ENCODE data around the gene KRTAP1-3.
"Not testable (repeated sequence)": the region's sequence is repeated elsewhere in the genome, so short reads cannot be mapped to it uniquely, and the experiment has no call there.

The KRTAP1-3 gene

GRCh38 chr17:41009301-41009760, 25.3 kb downstream of the KRTAP1-3 start:
- no peak for DNase-seq

- no peak for DNase-seq
These were observed 25.9 kb downstream of the KRTAP1-3 start, which contains the start of gene KRTAP3-1 for GRCh38 chr17:41008811-41009210. KRTAP3-1 (minus strand) TSS chr17:41009128; CDS start chr17:41009074, 54 bp downstream.

GRCh38 chr17:41004397-41004796, 30.3 kb downstream of the KRTAP1-3 start:
- DNase-seq = no peak

GRCh38 chr17:41003926-41004325, 30.7 kb downstream of the KRTAP1-3 start:
- DNase-seq = no peak

- no peak for DNase-seq
These were observed 31.9 kb downstream of the KRTAP1-3 start for GRCh38 chr17:41002814-41003213.

GRCh38 chr17:41001795-41002194, 32.9 kb downstream of the KRTAP1-3 start:
- DNase-seq = no peak

GRCh38 chr17:40999563-40999962, 35.1 kb downstream of the KRTAP1-3 start, which contains the start of gene KRTAP3-2:
KRTAP3-2 (minus strand) TSS chr17:40999906; CDS start chr17:40999853, 53 bp downstream.
- DNase-seq = not testable (repeated sequence)

- no peak for DNase-seq
These were observed 37.3 kb downstream of the KRTAP1-3 start for GRCh38 chr17:40997361-40997760.

- DNase-seq = no peak
These were observed 37.8 kb downstream of the KRTAP1-3 start for GRCh38 chr17:40996829-40997228.

- no peak for DNase-seq
These were observed 39.6 kb downstream of the KRTAP1-3 start for GRCh38 chr17:40995116-40995515.

- no peak for DNase-seq
These were observed 40.8 kb downstream of the KRTAP1-3 start, which contains the start of gene KRTAP3-3 for GRCh38 chr17:40993839-40994238. KRTAP3-3 (minus strand) TSS chr17:40994164; CDS start chr17:40994097, 67 bp downstream.

- DNase-seq = no peak
These were observed 41.6 kb downstream of the KRTAP1-3 start for GRCh38 chr17:40993084-40993483.

- no peak for DNase-seq
These were observed 42.0 kb downstream of the KRTAP1-3 start for GRCh38 chr17:40992666-40993065.

- DNase-seq = no peak
These were observed 47.8 kb downstream of the KRTAP1-3 start for GRCh38 chr17:40986920-40987319.

GRCh38 chr17:40984226-40984625, 50.4 kb downstream of the KRTAP1-3 start, which contains the start of gene KRT40:
KRT40 (minus strand) TSS chr17:40984326; CDS start chr17:40984273, 53 bp downstream.
- DNase-seq = no peak
